Liver (tissue), 9 donors: ENCODE results near the gene CXCL14. TPM values are rescaled to one million over a fixed set of nuclear protein-coding genes. Genes with fewer than 3 reads are reported as not detected.

Experiments
- DNase-seq: peaks from one replicate; pipeline ENCODE4 v3.0.0-alpha.2; 2017; ENCODE audit warnings: low spot score
- H3K27ac ChIP-seq, 2 donors: one replicate each; pipeline ENCODE4 v1.7.0; 2013; ENCODE audit warnings: inconsistent platforms in 2 of 2, low read length in 2 of 2, control low read depth in 1 of 2, low read depth in 1 of 2, mild to moderate bottlenecking in 1 of 2
- H3K27me3 ChIP-seq, 4 donors: one replicate each; pipeline versions ENCODE4 v1.6.1 to v1.7.0; 2013; ENCODE audit warnings: low read length in 3 of 4, inconsistent platforms in 1 of 4, mild to moderate bottlenecking in 1 of 4, moderate library complexity in 1 of 4; ENCODE audit not compliant: control insufficient read depth in 4 of 4, insufficient read depth in 4 of 4
- H3K36me3 ChIP-seq, 4 donors: one replicate each; pipeline versions ENCODE4 v1.6.1 to v1.7.0; 2013; ENCODE audit warnings: low read length in 3 of 4, mild to moderate bottlenecking in 3 of 4, low read depth in 1 of 4, moderate library complexity in 1 of 4; ENCODE audit not compliant: control insufficient read depth in 4 of 4, insufficient read depth in 3 of 4
- H3K4me1 ChIP-seq, 4 donors: one replicate each; pipeline versions ENCODE4 v1.6.1 to v1.7.0; 2013; ENCODE audit warnings: low read length in 3 of 4, mild to moderate bottlenecking in 3 of 4, moderate library complexity in 1 of 4; ENCODE audit not compliant: control insufficient read depth in 4 of 4, insufficient read depth in 4 of 4
- H3K4me3 ChIP-seq, 3 donors: one replicate each; pipeline versions ENCODE4 v1.6.1 to v1.7.0; 2013; ENCODE audit warnings: low read length in 3 of 3, control low read depth in 1 of 3, low read depth in 1 of 3, mild to moderate bottlenecking in 1 of 3
- H3K9ac ChIP-seq, 2 donors: one replicate each; pipeline ENCODE4 v1.7.0; 2013; ENCODE audit warnings: low read length in 2 of 2, mild to moderate bottlenecking in 2 of 2, moderate library complexity in 2 of 2, control low read depth in 1 of 2, low read depth in 1 of 2
- H3K9me3 ChIP-seq, 4 donors: one replicate each; pipeline versions ENCODE4 v1.6.1 to v1.7.0; 2013; ENCODE audit warnings: low read length in 3 of 4; ENCODE audit not compliant: control insufficient read depth in 4 of 4
- FOXA2 ChIP-seq: IDR thresholded peaks from 2 replicates; pipeline ENCODE4 v1.6.1; 2016; ENCODE audit warnings: antibody characterized with exemption
- GABPA ChIP-seq, 2 donors: IDR thresholded peaks in 1 of 2; conservative IDR thresholded peaks in 1 of 2; 2 replicates each; pipeline ENCODE4 v1.6.1; 2016; ENCODE audit warnings: antibody characterized with exemption in 2 of 2, mild to moderate bottlenecking in 1 of 2, moderate library complexity in 1 of 2
- HNF4A ChIP-seq, 2 donors: conservative IDR thresholded peaks; 2 replicates each; pipeline ENCODE4 v1.6.1; 2016; ENCODE audit warnings: antibody characterized with exemption in 2 of 2, mild to moderate bottlenecking in 2 of 2
- JUND ChIP-seq, 2 donors: IDR thresholded peaks; 2 replicates each; pipeline ENCODE4 v1.6.1; 2016; ENCODE audit warnings: antibody characterized with exemption in 2 of 2
- NR2F2 ChIP-seq: IDR thresholded peaks from 2 replicates; pipeline ENCODE4 v1.6.1; 2016; ENCODE audit warnings: antibody characterized with exemption
- RAD21 ChIP-seq, 2 donors: IDR thresholded peaks; 2 replicates each; pipeline ENCODE4 v1.6.1; 2016; ENCODE audit warnings: antibody characterized with exemption in 2 of 2, mild to moderate bottlenecking in 2 of 2
- REST ChIP-seq: IDR thresholded peaks from 2 replicates; pipeline ENCODE4 v1.6.1; 2016; ENCODE audit warnings: antibody characterized with exemption, mild to moderate bottlenecking
- RXRA ChIP-seq, 2 donors: IDR thresholded peaks; 2 replicates each; pipeline ENCODE4 v1.6.1; 2017 to 2018; ENCODE audit warnings: antibody characterized with exemption in 2 of 2, mild to moderate bottlenecking in 1 of 2
- SP1 ChIP-seq: IDR thresholded peaks from 2 replicates; pipeline ENCODE4 v1.6.1; 2018; ENCODE audit warnings: antibody characterized with exemption, mild to moderate bottlenecking
- YY1 ChIP-seq: IDR thresholded peaks from 2 replicates; pipeline ENCODE4 v1.6.1; 2016; ENCODE audit warnings: antibody characterized with exemption, mild to moderate bottlenecking
- WGBS: extraction: QIAGEN DNeasy Blood & Tissue Kit; methylation state at CpG from one replicate; pipeline ENCODE4 v1.1.7; 2013; 5-methylcytosine and 5-hydroxymethylcytosine counted together
- polyA plus RNA-seq, 2 donors: library from polyadenylated mRNA; stranded (reverse) in 1 of 2; unstranded in 1 of 2; fragments of 200-250 nt in 1 of 2; fragments of >200 nt in 1 of 2; fragmentation: Nextera tagmentation in 1 of 2; extraction: Ambion mirVana in 1 of 2; gene quantifications; one replicate each; pipeline versions ENCODE4 v1.2.1 to v1.2.3, GENCODE V29; 2013 to 2015
- total RNA-seq, 2 donors: library from RNA; depleted of rRNA; stranded (reverse); fragments of >200 nt; gene quantifications; one replicate each; pipeline ENCODE4 v1.2.3, GENCODE V29; 2014
- TF ChIP-seq, protein P1 (sequence below): IDR thresholded peaks from 2 replicates; pipeline ENCODE4 v1.6.1; 2016; ENCODE audit warnings: antibody characterized with exemption
- TF ChIP-seq, protein P2 (sequence below): IDR thresholded peaks from 2 replicates; pipeline ENCODE4 v1.6.1; 2016; ENCODE audit warnings: antibody characterized with exemption
- donor health status: healthy.
- donor health status: healthy.
- donor health status: healthy.
- donor health status: healthy.
- donor health status: healthy.

CXCL14 gene
- total and polyA plus RNA-seq, 4 donors, result 2.7 to 13.7 (median 8.3) TPM

GRCh38 chr5:135609981-135610380 is 31.2 kb upstream of the CXCL14 start:
- H3K36me3 ChIP-seq, result no peaks in the 10 kb centered on the region
- no peak overlapping the region for H3K4me3 ChIP-seq
- no peak overlapping the region for H3K9ac ChIP-seq
- peak; percentile 1 for DNase-seq
- no peak overlapping the region for H3K27ac ChIP-seq
- no peaks in the 10 kb centered on the region for H3K4me1 ChIP-seq
- H3K9me3 ChIP-seq, result no peaks in the 10 kb centered on the region
- peaks cover 0 to 3% (median 1%) of the 10 kb centered on the region in 4 donors for H3K27me3 ChIP-seq
- TF ChIP-seq REST (no peak), RAD21 (IDR thresholded peaks at IDR 0.05) (no peak), RXRA (IDR thresholded peaks at IDR 0.05) (no peak), FOXA2 (no peak), SP1 (no peak), NR2F2 (no peak), GABPA (IDR thresholded peaks at IDR 0.05 in 1 of 2, conservative IDR thresholded peaks at IDR 0.05 in 1 of 2) (no peak)
- TF ChIP-seq, protein P1, sequence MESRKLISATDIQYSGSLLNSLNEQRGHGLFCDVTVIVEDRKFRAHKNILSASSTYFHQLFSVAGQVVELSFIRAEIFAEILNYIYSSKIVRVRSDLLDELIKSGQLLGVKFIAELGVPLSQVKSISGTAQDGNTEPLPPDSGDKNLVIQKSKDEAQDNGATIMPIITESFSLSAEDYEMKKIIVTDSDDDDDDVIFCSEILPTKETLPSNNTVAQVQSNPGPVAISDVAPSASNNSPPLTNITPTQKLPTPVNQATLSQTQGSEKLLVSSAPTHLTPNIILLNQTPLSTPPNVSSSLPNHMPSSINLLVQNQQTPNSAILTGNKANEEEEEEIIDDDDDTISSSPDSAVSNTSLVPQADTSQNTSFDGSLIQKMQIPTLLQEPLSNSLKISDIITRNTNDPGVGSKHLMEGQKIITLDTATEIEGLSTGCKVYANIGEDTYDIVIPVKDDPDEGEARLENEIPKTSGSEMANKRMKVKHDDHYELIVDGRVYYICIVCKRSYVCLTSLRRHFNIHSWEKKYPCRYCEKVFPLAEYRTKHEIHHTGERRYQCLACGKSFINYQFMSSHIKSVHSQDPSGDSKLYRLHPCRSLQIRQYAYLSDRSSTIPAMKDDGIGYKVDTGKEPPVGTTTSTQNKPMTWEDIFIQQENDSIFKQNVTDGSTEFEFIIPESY, result no peak
- TF ChIP-seq, protein P2, sequence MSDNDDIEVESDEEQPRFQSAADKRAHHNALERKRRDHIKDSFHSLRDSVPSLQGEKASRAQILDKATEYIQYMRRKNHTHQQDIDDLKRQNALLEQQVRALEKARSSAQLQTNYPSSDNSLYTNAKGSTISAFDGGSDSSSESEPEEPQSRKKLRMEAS, result no peak
- 75% methylated on average over 4 of the region's 4 CpGs for WGBS

DNA sequence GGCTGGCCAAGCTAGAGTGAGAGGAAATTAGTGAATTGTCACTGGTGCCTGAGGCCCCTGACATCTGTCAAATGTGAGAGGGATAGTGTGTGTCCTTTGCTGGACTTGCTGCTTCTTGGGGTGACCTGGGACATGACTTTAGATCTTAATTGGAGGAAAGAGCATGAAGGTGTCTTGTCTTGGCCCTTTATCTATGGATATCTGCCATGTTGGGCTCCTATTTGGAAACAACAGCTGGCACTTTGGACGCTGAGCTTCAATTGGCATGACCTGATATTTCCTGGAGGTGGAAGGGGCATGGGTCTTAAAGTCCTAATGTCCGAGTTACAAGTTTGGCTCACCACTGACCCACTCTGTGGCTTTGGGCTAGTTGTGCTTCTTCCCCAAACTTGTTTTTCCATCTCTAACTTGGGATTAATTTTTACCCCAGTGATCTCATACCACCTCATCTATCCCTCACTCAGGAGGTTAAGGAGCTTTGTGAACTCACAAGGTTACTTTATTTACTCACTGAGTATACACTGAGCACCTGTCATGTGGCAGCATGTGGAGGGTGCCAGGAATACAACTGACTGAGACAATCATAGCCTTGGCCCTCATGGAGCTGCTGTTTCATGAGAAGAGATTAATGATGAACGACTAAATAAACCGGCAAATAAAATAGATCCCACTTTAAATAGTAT is 30.1 kb upstream of the CXCL14 start:
- Histone ChIP-seq H3K27me3 (peaks cover 0 to 3% (median 1%) of the 10 kb centered on the region in 4 donors), H3K27ac (no peak overlapping the region), H3K9ac (no peak overlapping the region), H3K9me3 (no peaks in the 10 kb centered on the region), H3K4me3 (no peak overlapping the region), H3K36me3 (no peaks in the 10 kb centered on the region), H3K4me1 (no peaks in the 10 kb centered on the region)
- TF ChIP-seq RAD21 (IDR thresholded peaks at IDR 0.05), result no peak
- no peak for TF ChIP-seq YY1
- no peak for TF ChIP-seq GABPA (IDR thresholded peaks at IDR 0.05 in 1 of 2, conservative IDR thresholded peaks at IDR 0.05 in 1 of 2)
- no peak for TF ChIP-seq HNF4A (conservative IDR thresholded peaks at IDR 0.05)
- TF ChIP-seq, protein P2, result no peak
- TF ChIP-seq JUND (IDR thresholded peaks at IDR 0.05), result no peak
- 84% methylated on average over 4 of the region's 4 CpGs for WGBS
- DNase-seq, result peak; percentile 14
